Activated naive CD4-positive, alpha-beta T cell treated with Interleukin-2 at 50 U/mL for 16 hours (primary cell): ENCODE results near the gene SIX5.
"Not testable (repeated sequence)": the region's sequence is repeated elsewhere in the genome, so short reads cannot be mapped to it uniquely, and the experiment has no call there.

Source experiments
- DNase-seq: peaks from one replicate; pipeline ENCODE4 v3.0.0-alpha.2; 2020

The SIX5 gene

GRCh38 chr19:45768984-45769782 is at the start of gene SIX5:
TSS of gene SIX5 (minus strand) at chr19:45769252. CDS start at chr19:45768844, 408 bp downstream.
- DNase-seq, result peak; percentile 95

- no peak for DNase-seq
These were observed 48.8 kb upstream of the SIX5 start for GRCh38 chr19:45817725-45818301.

- DNase-seq, result peak; percentile 96
These were observed 48.1 kb upstream of the SIX5 start for GRCh38 chr19:45817010-45817724.

- no peak for DNase-seq
These were observed 47.4 kb upstream of the SIX5 start for GRCh38 chr19:45816236-45817009.

GRCh38 chr19:45815481-45816216 is 46.6 kb upstream of the SIX5 start:
- no peak for DNase-seq

GRCh38 chr19:45814851-45815480 is 45.9 kb upstream of the SIX5 start, which contains the start of gene RSPH6A:
TSS of gene RSPH6A (minus strand) at chr19:45815308. CDS start at chr19:45815176, 132 bp downstream.
- no peak for DNase-seq

- no peak for DNase-seq
These were observed 45.2 kb upstream of the SIX5 start for GRCh38 chr19:45814166-45814780.

- no peak for DNase-seq
These were observed 43.2 kb upstream of the SIX5 start for GRCh38 chr19:45812297-45812696.

GRCh38 chr19:45809643-45810159 is 40.6 kb upstream of the SIX5 start:
- DNase-seq, result no peak

GRCh38 chr19:45805719-45806118 is 36.7 kb upstream of the SIX5 start:
- DNase-seq, result no peak

- no peak for DNase-seq
These were observed 35.8 kb upstream of the SIX5 start for GRCh38 chr19:45804959-45805230.

GRCh38 chr19:45804140-45804958 is 35.3 kb upstream of the SIX5 start:
- DNase-seq, result no peak

- no peak for DNase-seq
These were observed 32.6 kb upstream of the SIX5 start for GRCh38 chr19:45801603-45802175.

GRCh38 chr19:45800070-45800553 is 31.1 kb upstream of the SIX5 start:
- no peak for DNase-seq

GRCh38 chr19:45799541-45799940 is 30.5 kb upstream of the SIX5 start:
- DNase-seq, result not testable (repeated sequence)

GRCh38 chr19:45798995-45799517 is 30.0 kb upstream of the SIX5 start:
- peak; percentile 63 for DNase-seq

GRCh38 chr19:45794627-45795026 is 25.6 kb upstream of the SIX5 start:
- DNase-seq, result no peak

GRCh38 chr19:45793876-45794275 is 24.8 kb upstream of the SIX5 start:
- DNase-seq, result no peak

- no peak for DNase-seq
These were observed 24.1 kb upstream of the SIX5 start for GRCh38 chr19:45793178-45793564.
